COLO668 (cell line): Measurements from ENCODE around the gene SPNS2.

Experiments
- DNase-seq: peaks from one replicate; lab custom pipeline; 2025; ENCODE audit not compliant: unreplicated experiment; lab: John Stamatoyannopoulos, UW

SPNS2 gene

GRCh38 chr17:4498461-4499397 lies at the start of gene SPNS2:
TSS of gene SPNS2 (plus strand) at chr17:4498881. CDS start at chr17:4499048, 167 bp downstream.
- peak; percentile 69 for DNase-seq

GRCh38 chr17:4449736-4450135 lies 48.9 kb upstream of the SPNS2 start:
- DNase-seq: peak; percentile 1

GRCh38 chr17:4450710-4451316 lies 47.9 kb upstream of the SPNS2 start:
- DNase-seq: no peak

GRCh38 chr17:4453812-4454591 lies 44.7 kb upstream of the SPNS2 start:
- no peak for DNase-seq

- no peak for DNase-seq
Measured at GRCh38 chr17:4460661-4461060, 38.0 kb upstream of the SPNS2 start.

GRCh38 chr17:4463818-4464476 lies 34.7 kb upstream of the SPNS2 start:
- DNase-seq: no peak

GRCh38 chr17:4465786-4466185 lies 32.9 kb upstream of the SPNS2 start:
- DNase-seq: no peak

GRCh38 chr17:4467287-4467686 lies 31.4 kb upstream of the SPNS2 start:
- DNase-seq: no peak

GRCh38 chr17:4469552-4469951 lies 29.1 kb upstream of the SPNS2 start:
- no peak for DNase-seq

GRCh38 chr17:4472286-4472685 lies 26.4 kb upstream of the SPNS2 start:
- no peak for DNase-seq

GRCh38 chr17:4474093-4474492 lies 24.6 kb upstream of the SPNS2 start:
- DNase-seq: no peak

- DNase-seq: no peak
Measured at GRCh38 chr17:4475001-4475400, 23.7 kb upstream of the SPNS2 start.

GRCh38 chr17:4475463-4475862 lies 23.2 kb upstream of the SPNS2 start:
- DNase-seq: no peak

- no peak for DNase-seq
Measured at GRCh38 chr17:4476017-4476416, 22.7 kb upstream of the SPNS2 start.

GRCh38 chr17:4476511-4477070 lies 22.1 kb upstream of the SPNS2 start:
- peak; percentile 43 for DNase-seq

- DNase-seq: no peak
Measured at GRCh38 chr17:4477255-4477791, 21.4 kb upstream of the SPNS2 start.

- no peak for DNase-seq
Measured at GRCh38 chr17:4478318-4478830, 20.3 kb upstream of the SPNS2 start.

- DNase-seq: no peak
Measured at GRCh38 chr17:4479340-4479981, 19.2 kb upstream of the SPNS2 start.

GRCh38 chr17:4479982-4480751 lies 18.5 kb upstream of the SPNS2 start:
- DNase-seq: no peak
